Measurements from ENCODE around the gene SNX20. TPM values are rescaled to one million over a fixed set of nuclear protein-coding genes. Genes with fewer than 3 reads are reported as not detected.

SNX20 gene
- total RNA-seq, 4 donors from 2014 or later: 3.0 to 8.5 (median 4.0) TPM

GRCh38 chr16:50630394-50631020 lies 50.6 kb downstream of the SNX20 start:
- no peak for TF ChIP-seq CTCF (IDR thresholded peaks at IDR 0.05; ENCODE audit: low read depth)

GRCh38 chr16:50629334-50629733 lies 51.8 kb downstream of the SNX20 start:
- TF ChIP-seq CTCF (IDR thresholded peaks at IDR 0.05; ENCODE audit: low read depth): no peak

- no peak for TF ChIP-seq CTCF (IDR thresholded peaks at IDR 0.05; ENCODE audit: low read depth)
Observed at GRCh38 chr16:50628156-50628802, 52.8 kb downstream of the SNX20 start.

- TF ChIP-seq CTCF (IDR thresholded peaks at IDR 0.05; ENCODE audit: low read depth): no peak
Observed at GRCh38 chr16:50627419-50627818, 53.7 kb downstream of the SNX20 start.

- TF ChIP-seq CTCF (IDR thresholded peaks at IDR 0.05; ENCODE audit: low read depth): no peak
Observed at GRCh38 chr16:50626868-50627267, 54.2 kb downstream of the SNX20 start.

GRCh38 chr16:50625374-50625773 lies 55.7 kb downstream of the SNX20 start:
- no peak for TF ChIP-seq CTCF (IDR thresholded peaks at IDR 0.05; ENCODE audit: low read depth)

GRCh38 chr16:50624449-50624970 lies 56.6 kb downstream of the SNX20 start:
- TF ChIP-seq CTCF (IDR thresholded peaks at IDR 0.05; ENCODE audit: low read depth): no peak

All from subcutaneous adipose tissue (tissue), 4 donors.